Activated CD4-positive, alpha-beta memory T cell treated with anti-CD3 and anti-CD28 coated beads, Interleukin-2, amount 10 ng/mL, durations not matched to agents 7 days and 5 days (primary cell): ENCODE data around the gene PTGIR. TPM values are rescaled to one million over a fixed set of nuclear protein-coding genes. Genes with fewer than 3 reads are reported as not detected.
"Not testable (repeated sequence)": the region's sequence is repeated elsewhere in the genome, so short reads cannot be mapped to it uniquely, and the experiment has no call there.

Experiments
- CTCF ChIA-PET: fragments of 350-600 bp; sonication (Branson Sonifier 250); formaldehyde crosslinking; loops from one replicate; lab custom pipeline; 2021; ENCODE audit warnings: antibody characterized with exemption, inconsistent platforms; lab: Charles Lee
- POLR2A ChIA-PET: fragments of 350-600 bp; sonication (Branson Sonifier 250); formaldehyde crosslinking; loops from one replicate; lab custom pipeline; 2021; ENCODE audit warnings: antibody characterized with exemption; lab: Charles Lee
- DNase-seq: peaks from one replicate; pipeline ENCODE4 v3.0.0-alpha.2; 2020
- H3K27ac Mint-ChIP-seq: one replicate; pipeline ENCODE4 v1.8.0; 2021; ENCODE audit warnings: mild to moderate bottlenecking, mixed read lengths
- H3K27me3 Mint-ChIP-seq: one replicate; pipeline ENCODE4 v1.8.0; 2021; ENCODE audit warnings: mixed read lengths
- H3K36me3 Mint-ChIP-seq: one replicate; pipeline ENCODE4 v1.8.0; 2021; ENCODE audit warnings: low read depth, mixed read lengths
- H3K4me1 Mint-ChIP-seq: one replicate; pipeline ENCODE4 v1.8.0; 2021; ENCODE audit warnings: mixed read lengths
- H3K4me3 Mint-ChIP-seq: one replicate; pipeline ENCODE4 v1.8.0; 2021; ENCODE audit warnings: mild to moderate bottlenecking, mixed read lengths
- H3K9me3 Mint-ChIP-seq: one replicate; pipeline ENCODE4 v1.8.0; 2021; ENCODE audit warnings: mixed read lengths
- total RNA-seq, 2 experiments: library from RNA; stranded (reverse); gene quantifications; one replicate each; pipeline ENCODE4 v1.2.3, GENCODE V29; 2021

The PTGIR gene
- total RNA-seq, 2 experiments from 2014 or later, result 5.3 to 5.6 TPM

GRCh38 chr19:46634656-46635218, 9.8 kb upstream of the PTGIR start:
- Mint-ChIP-seq H3K36me3 (no peaks in the 10 kb centered on the region), H3K27me3 (peaks cover 23% of the 10 kb centered on the region), H3K9me3 (no peaks in the 10 kb centered on the region), H3K27ac (no peak overlapping the region), H3K4me1 (peaks cover 21% of the 10 kb centered on the region), H3K4me3 (peak overlapping the region; percentile 12)
- no peak for DNase-seq
- ChIA-PET CTCF (interaction anchor here (5.3 kb wide), 1 partner anchor 22 kb away, joined by 30 read pairs; no protein-coding TSS in a partner anchor), POLR2A (no interaction called here)

GRCh38 chr19:46634045-46634655, 9.3 kb upstream of the PTGIR start:
- DNase-seq, result peak; percentile 96
- no peaks in the 10 kb centered on the region for H3K36me3 Mint-ChIP-seq
- H3K9me3 Mint-ChIP-seq, result no peaks in the 10 kb centered on the region
- ChIA-PET CTCF (interaction anchor here (1.0 to 5.3 kb wide), 4 partner anchors 11 to 27 kb away, joined by 4 to 30 read pairs (median 14); partner anchors contain the start of gene DACT3), POLR2A (interaction anchor here (1.3 to 2.2 kb wide), 2 partner anchors 10 to 14 kb away, joined by 3 to 5 read pairs; no protein-coding TSS in a partner anchor)
- peak overlapping the region; percentile 45 for H3K4me3 Mint-ChIP-seq
- no peak overlapping the region for H3K27ac Mint-ChIP-seq
- peaks cover 23% of the 10 kb centered on the region for H3K27me3 Mint-ChIP-seq
- H3K4me1 Mint-ChIP-seq, result peaks cover 19% of the 10 kb centered on the region

GRCh38 chr19:46633130-46633529, 8.2 kb upstream of the PTGIR start:
- no peaks in the 10 kb centered on the region for H3K9me3 Mint-ChIP-seq
- peaks cover 19% of the 10 kb centered on the region for H3K4me1 Mint-ChIP-seq
- H3K27ac Mint-ChIP-seq, result no peak overlapping the region
- H3K4me3 Mint-ChIP-seq, result peak overlapping the region; percentile 45
- ChIA-PET CTCF (interaction anchor here (0.8 to 5.3 kb wide), 4 partner anchors 12 to 28 kb away, joined by 3 to 30 read pairs (median 14); partner anchors contain the start of gene DACT3), POLR2A (interaction anchor here (1.3 to 2.2 kb wide), 2 partner anchors 9 to 13 kb away, joined by 3 to 5 read pairs; no protein-coding TSS in a partner anchor)
- DNase-seq, result no peak
- H3K27me3 Mint-ChIP-seq, result peaks cover 23% of the 10 kb centered on the region
- H3K36me3 Mint-ChIP-seq, result no peaks in the 10 kb centered on the region

- CTCF ChIA-PET, result interaction anchor here (1.3 to 5.3 kb wide), 4 partner anchors 14 to 102 kb away, joined by 4 to 30 read pairs (median 16); partner anchors contain the start of gene DACT3
- H3K9me3 Mint-ChIP-seq, result no peaks in the 10 kb centered on the region
- H3K27ac Mint-ChIP-seq, result no peak overlapping the region
- H3K4me3 Mint-ChIP-seq, result no peak overlapping the region
- peaks cover 19% of the 10 kb centered on the region for H3K4me1 Mint-ChIP-seq
- H3K27me3 Mint-ChIP-seq, result peaks cover 23% of the 10 kb centered on the region
- no peaks in the 10 kb centered on the region for H3K36me3 Mint-ChIP-seq
- POLR2A ChIA-PET, result interaction anchor here (0.7 to 1.2 kb wide), 5 partner anchors 19 to 50 kb away, joined by 3 to 4 read pairs (median 3); partner anchors contain the start of gene DACT3
- DNase-seq, result no peak
Observed at GRCh38 chr19:46631481-46631880, 6.6 kb upstream of the PTGIR start.

- ChIA-PET CTCF (interaction anchor here (0.9 to 5.3 kb wide), 6 partner anchors 11 to 101 kb away, joined by 3 to 30 read pairs (median 6); partner anchors contain the start of gene DACT3), POLR2A (interaction anchor here (1.0 to 1.2 kb wide), 4 partner anchors 19 to 50 kb away, joined by 3 to 4 read pairs (median 4); partner anchors contain the start of gene DACT3)
- Mint-ChIP-seq H3K27me3 (peaks cover 21% of the 10 kb centered on the region), H3K36me3 (no peaks in the 10 kb centered on the region), H3K4me3 (no peak overlapping the region), H3K9me3 (no peaks in the 10 kb centered on the region), H3K27ac (no peak overlapping the region), H3K4me1 (peaks cover 17% of the 10 kb centered on the region)
- DNase-seq, result no peak
Observed at GRCh38 chr19:46630586-46631205, 5.8 kb upstream of the PTGIR start.

GRCh38 chr19:46629546-46630025, 4.7 kb upstream of the PTGIR start:
- peaks cover 18% of the 10 kb centered on the region for H3K27me3 Mint-ChIP-seq
- ChIA-PET CTCF (interaction anchor here (0.9 to 5.3 kb wide), 5 partner anchors 10 to 32 kb away, joined by 3 to 30 read pairs (median 9); partner anchors contain the start of gene DACT3), POLR2A (interaction anchor here (1.2 to 1.5 kb wide), 2 partner anchors 11 to 28 kb away, joined by 3 to 6 read pairs; no protein-coding TSS in a partner anchor)
- no peaks in the 10 kb centered on the region for H3K36me3 Mint-ChIP-seq
- no peak for DNase-seq
- H3K4me3 Mint-ChIP-seq, result no peak overlapping the region
- H3K27ac Mint-ChIP-seq, result no peak overlapping the region
- peaks cover 24% of the 10 kb centered on the region for H3K4me1 Mint-ChIP-seq
- no peaks in the 10 kb centered on the region for H3K9me3 Mint-ChIP-seq

- H3K36me3 Mint-ChIP-seq, H3K4me3 Mint-ChIP-seq, H3K27ac Mint-ChIP-seq, DNase-seq, H3K9me3 Mint-ChIP-seq: not testable (repeated sequence)
- CTCF ChIA-PET, result interaction anchor here (0.9 to 2.6 kb wide), 4 partner anchors 11 to 33 kb away, joined by 3 to 11 read pairs (median 6); partner anchors contain the start of gene DACT3
- H3K4me1 Mint-ChIP-seq, result peaks cover 25% of the 10 kb centered on the region
- H3K27me3 Mint-ChIP-seq, result peaks cover 18% of the 10 kb centered on the region
- POLR2A ChIA-PET, result interaction anchor here (0.8 to 1.5 kb wide), 3 partner anchors 10 to 27 kb away, joined by 3 to 6 read pairs (median 3); no protein-coding TSS in a partner anchor
Observed at GRCh38 chr19:46628970-46629369, 4.1 kb upstream of the PTGIR start.

- no peaks in the 10 kb centered on the region for H3K27me3 Mint-ChIP-seq
- H3K9me3 Mint-ChIP-seq, result no peaks in the 10 kb centered on the region
- ChIA-PET CTCF (no interaction called here), POLR2A (interaction anchor here (0.9 kb wide), 1 partner anchor 26 kb away, joined by 3 read pairs; no protein-coding TSS in a partner anchor)
- H3K4me1 Mint-ChIP-seq, result peaks cover 27% of the 10 kb centered on the region
- no peak overlapping the region for H3K27ac Mint-ChIP-seq
- no peak overlapping the region for H3K4me3 Mint-ChIP-seq
- no peak for DNase-seq
- no peaks in the 10 kb centered on the region for H3K36me3 Mint-ChIP-seq
Observed at GRCh38 chr19:46626446-46626845, 1.6 kb upstream of the PTGIR start.

- CTCF ChIA-PET, result interaction anchor here (1.9 kb wide), 1 partner anchor 36 kb away, joined by 4 read pairs; the partner anchor contains the start of gene DACT3
- no peak for DNase-seq
- Mint-ChIP-seq H3K4me1 (peaks cover 29% of the 10 kb centered on the region), H3K9me3 (no peaks in the 10 kb centered on the region), H3K27ac (no peak overlapping the region), H3K36me3 (no peaks in the 10 kb centered on the region), H3K4me3 (no peak overlapping the region), H3K27me3 (no peaks in the 10 kb centered on the region)
- POLR2A ChIA-PET, result interaction anchor here (0.9 kb wide), 1 partner anchor 25 kb away, joined by 3 read pairs; no protein-coding TSS in a partner anchor
Observed at GRCh38 chr19:46625731-46626130, 842 bp upstream of the PTGIR start.

GRCh38 chr19:46623915-46624502, 880 bp downstream of the PTGIR start:
- Mint-ChIP-seq H3K27me3 (no peaks in the 10 kb centered on the region), H3K27ac (peak overlapping the region; percentile 41), H3K36me3 (no peaks in the 10 kb centered on the region), H3K9me3 (no peaks in the 10 kb centered on the region), H3K4me3 (peak overlapping the region; percentile 71), H3K4me1 (peaks cover 45% of the 10 kb centered on the region)
- ChIA-PET CTCF (interaction anchor here (1.0 to 1.9 kb wide), 2 partner anchors 10 to 37 kb away, joined by 3 to 4 read pairs; partner anchors contain the start of gene DACT3), POLR2A (interaction anchor here (0.6 to 1.9 kb wide), 2 partner anchors 10 to 12 kb away, joined by 3 to 7 read pairs; no protein-coding TSS in a partner anchor)
- DNase-seq, result no peak

GRCh38 chr19:46622118-46622446, 2.8 kb downstream of the PTGIR start:
- Mint-ChIP-seq H3K27ac (no peak overlapping the region), H3K4me3 (no peak overlapping the region), H3K27me3 (no peaks in the 10 kb centered on the region), H3K36me3 (no peaks in the 10 kb centered on the region), H3K4me1 (peaks cover 57% of the 10 kb centered on the region), H3K9me3 (no peaks in the 10 kb centered on the region)
- no peak for DNase-seq
- CTCF ChIA-PET, result interaction anchor here (1.1 to 3.7 kb wide), 3 partner anchors 10 to 12 kb away, joined by 3 to 10 read pairs (median 4); no protein-coding TSS in a partner anchor
- POLR2A ChIA-PET, result interaction anchor here (0.8 kb wide), 1 partner anchor 20 kb away, joined by 3 read pairs; no protein-coding TSS in a partner anchor
